Measurements from ENCODE around the gene IRAK1BP1. TPM values are rescaled to one million over a fixed set of nuclear protein-coding genes. Genes with fewer than 3 reads are reported as not detected.
A peak's percentile ranks its signal among the peaks of the same experiment; 100 is the strongest.
"Not testable (repeated sequence)": the region's sequence is repeated elsewhere in the genome, so short reads cannot be mapped to it uniquely, and the experiment has no call there.

IRAK1BP1 gene
- total RNA-seq (2014; rRNA removed; shearing (Covaris generic)): 2.2 and 5.0 TPM in 2 replicates

GRCh38 chr6:78867370-78868040 lies at the start of gene IRAK1BP1:
TSS of gene IRAK1BP1 (plus strand) at chr6:78867551. CDS start at chr6:78867577, 26 bp downstream.
- DNase-seq (ENCODE audit: low read depth): peak; percentile 80

- no peak for DNase-seq (ENCODE audit: low read depth)
Measured at GRCh38 chr6:78824045-78824444, 43.3 kb upstream of the IRAK1BP1 start.

GRCh38 chr6:78829407-78829806 lies 37.9 kb upstream of the IRAK1BP1 start:
- DNase-seq (ENCODE audit: low read depth): no peak

GRCh38 chr6:78830805-78831204 lies 36.5 kb upstream of the IRAK1BP1 start:
- no peak for DNase-seq (ENCODE audit: low read depth)

- DNase-seq (ENCODE audit: low read depth): no peak
Measured at GRCh38 chr6:78831492-78831891, 35.9 kb upstream of the IRAK1BP1 start.

GRCh38 chr6:78832091-78832808 lies 35.1 kb upstream of the IRAK1BP1 start:
- DNase-seq (ENCODE audit: low read depth): no peak

GRCh38 chr6:78835817-78836216 lies 31.5 kb upstream of the IRAK1BP1 start:
- DNase-seq (ENCODE audit: low read depth): peak; percentile 25

GRCh38 chr6:78836598-78836997 lies 30.8 kb upstream of the IRAK1BP1 start:
- no peak for DNase-seq (ENCODE audit: low read depth)

GRCh38 chr6:78841111-78841510 lies 26.2 kb upstream of the IRAK1BP1 start:
- no peak for DNase-seq (ENCODE audit: low read depth)

GRCh38 chr6:78842953-78843352 lies 24.4 kb upstream of the IRAK1BP1 start:
- DNase-seq (ENCODE audit: low read depth): no peak

GRCh38 chr6:78844899-78845298 lies 22.5 kb upstream of the IRAK1BP1 start:
- no peak for DNase-seq (ENCODE audit: low read depth)

- no peak for DNase-seq (ENCODE audit: low read depth)
Measured at GRCh38 chr6:78845567-78845966, 21.8 kb upstream of the IRAK1BP1 start.

- no peak for DNase-seq (ENCODE audit: low read depth)
Measured at GRCh38 chr6:78850621-78851020, 16.7 kb upstream of the IRAK1BP1 start.

GRCh38 chr6:78851156-78851555 lies 16.2 kb upstream of the IRAK1BP1 start:
- no peak for DNase-seq (ENCODE audit: low read depth)

- DNase-seq (ENCODE audit: low read depth): peak; percentile 14
Measured at GRCh38 chr6:78854546-78854945, 12.8 kb upstream of the IRAK1BP1 start.

GRCh38 chr6:78858339-78858938 lies 8.9 kb upstream of the IRAK1BP1 start:
- DNase-seq (ENCODE audit: low read depth): not testable (repeated sequence)

GRCh38 chr6:78861509-78861908 lies 5.8 kb upstream of the IRAK1BP1 start:
- DNase-seq (ENCODE audit: low read depth): no peak

- DNase-seq (ENCODE audit: low read depth): no peak
Measured at GRCh38 chr6:78863576-78863975, 3.8 kb upstream of the IRAK1BP1 start.

GRCh38 chr6:78864957-78865356 lies 2.4 kb upstream of the IRAK1BP1 start:
- no peak for DNase-seq (ENCODE audit: low read depth)

- no peak for DNase-seq (ENCODE audit: low read depth)
Measured at GRCh38 chr6:78867020-78867369, 356 bp upstream of the IRAK1BP1 start.

- no peak for DNase-seq (ENCODE audit: low read depth)
Measured at GRCh38 chr6:78868116-78868515, 765 bp downstream of the IRAK1BP1 start.

GRCh38 chr6:78875505-78875904 lies 8.2 kb downstream of the IRAK1BP1 start:
- no peak for DNase-seq (ENCODE audit: low read depth)

- DNase-seq (ENCODE audit: low read depth): no peak
Measured at GRCh38 chr6:78883651-78884050, 16.3 kb downstream of the IRAK1BP1 start.
